Gastroesophageal sphincter (tissue), 3 donors: ENCODE results near the gene DNAJB7.
"Not testable (repeated sequence)": the region's sequence is repeated elsewhere in the genome, so short reads cannot be mapped to it uniquely, and the experiment has no call there.

Experiments
- EP300 ChIP-seq: sonication (generic); formaldehyde crosslinking; IDR thresholded peaks from one replicate; pipeline ENCODE4 v1.6.1; 2017; ENCODE audit warnings: antibody characterized with exemption, mild to moderate bottlenecking
- POLR2AphosphoS5 ChIP-seq: sonication (generic); formaldehyde crosslinking; IDR thresholded peaks from one replicate; pipeline ENCODE4 v1.6.1; 2017; ENCODE audit warnings: antibody characterized with exemption
- TF ChIP-seq, protein P1 (sequence below), 4 experiments: fragments of 200-600 bp in 2 of 4; fragments of 450-650 bp in 2 of 4; sonication (generic) in 1 of 4; IDR thresholded peaks; one replicate each; pipeline ENCODE4 v1.5.1; 2017 to 2019; ENCODE audit warnings: antibody characterized with exemption in 4 of 4, mild to moderate bottlenecking in 2 of 4, moderate library complexity in 2 of 4

DNA sequence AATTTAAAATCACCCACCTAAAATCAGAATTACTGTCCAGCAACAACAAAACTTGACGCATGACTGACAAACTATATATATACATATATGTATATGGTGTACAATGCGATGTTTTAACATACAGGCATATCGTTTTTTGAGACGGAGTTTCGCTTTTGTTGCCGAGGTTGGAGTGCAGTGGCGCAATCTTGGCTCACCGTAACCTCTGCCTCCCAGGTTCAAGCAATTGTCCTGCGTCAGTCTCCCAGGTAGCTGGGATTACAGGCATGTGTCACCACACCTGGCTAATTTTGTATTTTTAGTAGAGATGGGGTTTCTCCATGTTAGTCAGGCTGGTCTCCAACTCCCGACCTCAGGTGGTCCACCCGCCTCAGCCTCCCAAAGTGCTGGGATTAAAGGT lies 16.1 kb downstream of the DNAJB7 start:
- not testable (repeated sequence) for TF ChIP-seq POLR2AphosphoS5, EP300
- TF ChIP-seq, protein P1, sequence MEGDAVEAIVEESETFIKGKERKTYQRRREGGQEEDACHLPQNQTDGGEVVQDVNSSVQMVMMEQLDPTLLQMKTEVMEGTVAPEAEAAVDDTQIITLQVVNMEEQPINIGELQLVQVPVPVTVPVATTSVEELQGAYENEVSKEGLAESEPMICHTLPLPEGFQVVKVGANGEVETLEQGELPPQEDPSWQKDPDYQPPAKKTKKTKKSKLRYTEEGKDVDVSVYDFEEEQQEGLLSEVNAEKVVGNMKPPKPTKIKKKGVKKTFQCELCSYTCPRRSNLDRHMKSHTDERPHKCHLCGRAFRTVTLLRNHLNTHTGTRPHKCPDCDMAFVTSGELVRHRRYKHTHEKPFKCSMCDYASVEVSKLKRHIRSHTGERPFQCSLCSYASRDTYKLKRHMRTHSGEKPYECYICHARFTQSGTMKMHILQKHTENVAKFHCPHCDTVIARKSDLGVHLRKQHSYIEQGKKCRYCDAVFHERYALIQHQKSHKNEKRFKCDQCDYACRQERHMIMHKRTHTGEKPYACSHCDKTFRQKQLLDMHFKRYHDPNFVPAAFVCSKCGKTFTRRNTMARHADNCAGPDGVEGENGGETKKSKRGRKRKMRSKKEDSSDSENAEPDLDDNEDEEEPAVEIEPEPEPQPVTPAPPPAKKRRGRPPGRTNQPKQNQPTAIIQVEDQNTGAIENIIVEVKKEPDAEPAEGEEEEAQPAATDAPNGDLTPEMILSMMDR (IDR thresholded peaks at IDR 0.05) = not testable (repeated sequence)
